Gastrocnemius medialis (tissue), 4 donors: ENCODE measurements around the gene LCE6A. TPM values are rescaled to one million over a fixed set of nuclear protein-coding genes. Genes with fewer than 3 reads are reported as not detected.
A peak's percentile ranks its signal among the peaks of the same experiment; 100 is the strongest.

Experiments used
- ATAC-seq, 2 donors: fragments of 150-250 bp; one replicate each; pipeline ENCODE4 v1.9.1; 2016
- DNase-seq, 2 donors: peaks; one replicate each; pipeline ENCODE4 v3.0.0-alpha.2; 2019
- H3K27ac ChIP-seq, 4 donors: fragments of 200-600 bp; sonication (generic); 1 replicate in 1 of 4; 2 replicates in 3 of 4; pipeline ENCODE4 v1.5.1; 2016 to 2018; ENCODE audit warnings: mild to moderate bottlenecking in 2 of 4, moderate library complexity in 1 of 4
- H3K27me3 ChIP-seq, 3 donors: fragments of 200-600 bp; sonication (generic) in 2 of 3; 1 replicate in 1 of 3; 2 replicates in 2 of 3; pipeline versions ENCODE4 v1.5.1 to v1.6.0; 2016 to 2019; ENCODE audit warnings: mild to moderate bottlenecking in 1 of 3, moderate library complexity in 1 of 3
- H3K36me3 ChIP-seq, 2 donors: fragments of 200-600 bp; sonication (generic) in 1 of 2; one replicate each; pipeline ENCODE4 v1.5.1; 2017 to 2018
- H3K4me1 ChIP-seq, 2 donors: fragments of 200-600 bp; sonication (generic) in 1 of 2; one replicate each; pipeline ENCODE4 v1.5.1; 2016 to 2017; ENCODE audit warnings: mild to moderate bottlenecking in 2 of 2
- H3K4me3 ChIP-seq, 4 donors: fragments of 200-600 bp; sonication (generic) in 3 of 4; 1 replicate in 1 of 4; 2 replicates in 3 of 4; pipeline ENCODE4 v1.5.1; 2016 to 2019; ENCODE audit warnings: mild to moderate bottlenecking in 2 of 4
- H3K9me3 ChIP-seq, 3 donors: fragments of 200-600 bp; sonication (generic) in 2 of 3; 1 replicate in 1 of 3; 2 replicates in 2 of 3; pipeline ENCODE4 v1.5.1; 2016 to 2019
- CTCF ChIP-seq, 5 experiments: fragments of 450-650 bp in 3 of 5; fragments of 200-600 bp in 2 of 5; sonication (generic) in 2 of 5; IDR thresholded peaks in 4 of 5; conservative IDR thresholded peaks in 1 of 5; 1 replicate in 4 of 5; 2 replicates in 1 of 5; pipeline ENCODE4 v1.5.1; 2016 to 2019; ENCODE audit warnings: antibody characterized with exemption in 5 of 5, mild to moderate bottlenecking in 3 of 5, moderate library complexity in 3 of 5
- POLR2A ChIP-seq, 2 donors: fragments of 450-650 bp; IDR thresholded peaks; one replicate each; pipeline ENCODE4 v1.6.1; 2017; ENCODE audit warnings: antibody characterized with exemption in 2 of 2, mild to moderate bottlenecking in 2 of 2, moderate library complexity in 2 of 2
- in situ Hi-C, 4 donors: fragments of 200-750 bp; cut with MboI; loops; one replicate each; pipeline versions ENCODE4 v1.15.0 to v1.8.0; 2017; ENCODE audit warnings: low sequenced_read_pairs in 4 of 4
- intact Hi-C: fragments of 100-400 bp; cut with DNase I; formaldehyde crosslinking; loops from one replicate; pipeline ENCODE4 v1.15.1; 2023; ENCODE audit warnings: low total_unique reads
- total RNA-seq, 4 donors: library from RNA; depleted of rRNA; stranded (reverse); fragments of >200 nt; gene quantifications; one replicate each; pipeline versions ENCODE4 v1.1.0 to v1.2.3, GENCODE V29; 2016

The LCE6A gene
- total RNA-seq, 4 donors from 2014 or later = not detected

- no peak for TF ChIP-seq POLR2A (IDR thresholded peaks at IDR 0.05)
- TF ChIP-seq CTCF (IDR thresholded peaks at IDR 0.05 in 4 of 5, conservative IDR thresholded peaks at IDR 0.05 in 1 of 5) = no peak
- Histone ChIP-seq H3K9me3 (no peaks in the 10 kb centered on the region), H3K4me1 (no peaks in the 10 kb centered on the region), H3K4me3 (no peak overlapping the region), H3K36me3 (no peaks in the 10 kb centered on the region), H3K27ac (no peak overlapping the region), H3K27me3 (no peaks in the 10 kb centered on the region)
- ATAC-seq = no peak
- DNase-seq = no peak
- in situ Hi-C loops (no loop called here), intact Hi-C loops (no loop called here)
These were observed 17.5 kb downstream of the LCE6A start for GRCh38 chr1:152860129-152860528.

GRCh38 chr1:152861374-152861773 is 18.7 kb downstream of the LCE6A start:
- intact Hi-C loops (no loop called here), in situ Hi-C loops (no loop called here)
- no peaks in the 10 kb centered on the region for H3K4me1 ChIP-seq
- ATAC-seq (no peak), DNase-seq (no peak)
- TF ChIP-seq POLR2A (IDR thresholded peaks at IDR 0.05) (no peak), CTCF (IDR thresholded peaks at IDR 0.05 in 4 of 5, conservative IDR thresholded peaks at IDR 0.05 in 1 of 5) (no peak)
- no peak overlapping the region for H3K27ac ChIP-seq
- H3K36me3 ChIP-seq = no peaks in the 10 kb centered on the region
- H3K9me3 ChIP-seq = no peaks in the 10 kb centered on the region
- H3K4me3 ChIP-seq = no peak overlapping the region
- no peaks in the 10 kb centered on the region for H3K27me3 ChIP-seq

- Histone ChIP-seq H3K4me1 (no peaks in the 10 kb centered on the region), H3K36me3 (no peaks in the 10 kb centered on the region), H3K4me3 (no peak overlapping the region), H3K27ac (no peak overlapping the region), H3K9me3 (no peaks in the 10 kb centered on the region), H3K27me3 (no peaks in the 10 kb centered on the region)
- intact Hi-C loops = no loop called here
- in situ Hi-C loops = no loop called here
- DNase-seq (no peak), ATAC-seq (no peak)
- TF ChIP-seq POLR2A (IDR thresholded peaks at IDR 0.05) = no peak
- no peak for TF ChIP-seq CTCF (IDR thresholded peaks at IDR 0.05 in 4 of 5, conservative IDR thresholded peaks at IDR 0.05 in 1 of 5)
These were observed 21.8 kb downstream of the LCE6A start for GRCh38 chr1:152864443-152864842.

- Histone ChIP-seq H3K27ac (no peak overlapping the region), H3K4me3 (no peak overlapping the region), H3K9me3 (no peaks in the 10 kb centered on the region), H3K36me3 (no peaks in the 10 kb centered on the region), H3K27me3 (no peaks in the 10 kb centered on the region), H3K4me1 (no peaks in the 10 kb centered on the region)
- intact Hi-C loops (no loop called here), in situ Hi-C loops (no loop called here)
- no peak for DNase-seq
- TF ChIP-seq CTCF (IDR thresholded peaks at IDR 0.05 in 4 of 5, conservative IDR thresholded peaks at IDR 0.05 in 1 of 5) = no peak
- no peak for TF ChIP-seq POLR2A (IDR thresholded peaks at IDR 0.05)
- no peak for ATAC-seq
These were observed 23.7 kb downstream of the LCE6A start for GRCh38 chr1:152866321-152866720.

- no peak for ATAC-seq
- TF ChIP-seq POLR2A (IDR thresholded peaks at IDR 0.05) = no peak
- TF ChIP-seq CTCF (IDR thresholded peaks at IDR 0.05 in 4 of 5, conservative IDR thresholded peaks at IDR 0.05 in 1 of 5) = peak in 4 of 5 experiments; percentile 14 to 55 (median 24)
- DNase-seq = peak in 1 of 2 donors; percentile 23
- H3K4me3 ChIP-seq = no peak overlapping the region
- no peaks in the 10 kb centered on the region for H3K9me3 ChIP-seq
- H3K36me3 ChIP-seq = no peaks in the 10 kb centered on the region
- in situ Hi-C loops (no loop called here), intact Hi-C loops (no loop called here)
- H3K27ac ChIP-seq = no peak overlapping the region
- H3K27me3 ChIP-seq = no peaks in the 10 kb centered on the region
- H3K4me1 ChIP-seq = no peaks in the 10 kb centered on the region
These were observed 27.3 kb downstream of the LCE6A start for GRCh38 chr1:152869808-152870419.
